ENCODE results near the gene AHI1.

DNA sequence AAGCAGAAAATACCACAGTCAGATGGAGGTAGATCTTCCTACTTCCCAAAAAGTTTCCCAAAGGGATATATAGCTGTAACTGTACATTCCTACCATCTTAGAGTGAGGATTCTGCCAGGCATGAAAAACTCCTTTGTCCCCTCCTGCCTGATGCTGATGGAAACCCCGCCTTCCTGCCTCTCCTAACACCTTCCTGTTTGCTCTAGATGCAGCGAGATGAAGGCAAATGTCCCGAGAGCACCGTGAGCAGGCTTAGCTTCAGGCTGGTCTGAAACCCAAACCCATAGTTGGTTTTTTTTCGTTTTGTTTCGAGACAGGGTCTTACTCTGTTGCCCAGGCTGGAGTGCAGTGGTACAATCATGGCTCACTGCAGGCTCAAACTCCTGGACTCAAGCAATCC lies 260.8 kb downstream of the AHI1 start:
- TF ChIP-seq BHLHE40 (IDR thresholded peaks at IDR 0.05; ENCODE audit: borderline replicate concordance in 1 of 2, low read depth in 2 of 2, low read length in 1 of 2), result no peak
- TF ChIP-seq MYC (IDR thresholded peaks at IDR 0.05; ENCODE audit: insufficient read depth, insufficient read length, insufficient replicate concordance, low read length, severe bottlenecking), result no peak
- TF ChIP-seq NRF1 (conservative IDR thresholded peaks at IDR 0.05; ENCODE audit: low read depth, low read length), result no peak
- TF ChIP-seq CTCF (IDR thresholded peaks at IDR 0.05 in 2 of 3, conservative IDR thresholded peaks at IDR 0.05 in 1 of 3; ENCODE audit: control insufficient read depth in 2 of 3, extremely low read depth in 1 of 3, insufficient read depth in 1 of 3, low read depth in 3 of 3, low read length in 3 of 3), result no peak
- TF ChIP-seq ZBTB11 (CRISPR knock-in tag; IDR thresholded peaks at IDR 0.05), result no peak
- TF ChIP-seq RCOR1 (conservative IDR thresholded peaks at IDR 0.05; ENCODE audit: low read depth, low read length), result no peak
- TF ChIP-seq EP300 (IDR thresholded peaks at IDR 0.05; ENCODE audit: borderline replicate concordance in 1 of 2, control insufficient read depth in 1 of 2, low read depth in 2 of 2, low read length in 2 of 2), result no peak
- no peak for TF ChIP-seq RAD21 (IDR thresholded peaks at IDR 0.05; ENCODE audit: insufficient read depth, low read depth, low read length)
- TF ChIP-seq E2F8 (IDR thresholded peaks at IDR 0.05; ENCODE audit: low read depth, partially characterized antibody), result no peak
- TF ChIP-seq FOXM1 (IDR thresholded peaks at IDR 0.05; ENCODE audit: low read depth, low read length), result no peak
- TF ChIP-seq TBL1XR1 (IDR thresholded peaks at IDR 0.05; ENCODE audit: low read depth, low read length), result no peak
- no peak for TF ChIP-seq MEF2A (IDR thresholded peaks at IDR 0.05; ENCODE audit: insufficient read depth, low read depth, low read length)
- TF ChIP-seq POLR2AphosphoS5 (IDR thresholded peaks at IDR 0.05; ENCODE audit: low read length), result no peak

Measured in GM12878 (cell line).